Panc1 (cell line): ENCODE measurements around the gene SSBP4.

Experiments
- CTCF ChIP-seq: fragments of 450-650 bp; IDR thresholded peaks from 2 replicates; pipeline ENCODE4 v1.5.1; 2017; ENCODE audit warnings: mild to moderate bottlenecking
- POLR2AphosphoS5 ChIP-seq: IDR thresholded peaks from 2 replicates; pipeline ENCODE4 v1.6.1; 2012; ENCODE audit warnings: mild to moderate bottlenecking, low read depth, low read length, moderate library complexity

GRCh38 chr19:18444513-18444912 lies 25.3 kb downstream of the SSBP4 start:
- TF ChIP-seq POLR2AphosphoS5 (no peak), CTCF (no peak)
